ENCODE data around the gene RANGRF.

DNA sequence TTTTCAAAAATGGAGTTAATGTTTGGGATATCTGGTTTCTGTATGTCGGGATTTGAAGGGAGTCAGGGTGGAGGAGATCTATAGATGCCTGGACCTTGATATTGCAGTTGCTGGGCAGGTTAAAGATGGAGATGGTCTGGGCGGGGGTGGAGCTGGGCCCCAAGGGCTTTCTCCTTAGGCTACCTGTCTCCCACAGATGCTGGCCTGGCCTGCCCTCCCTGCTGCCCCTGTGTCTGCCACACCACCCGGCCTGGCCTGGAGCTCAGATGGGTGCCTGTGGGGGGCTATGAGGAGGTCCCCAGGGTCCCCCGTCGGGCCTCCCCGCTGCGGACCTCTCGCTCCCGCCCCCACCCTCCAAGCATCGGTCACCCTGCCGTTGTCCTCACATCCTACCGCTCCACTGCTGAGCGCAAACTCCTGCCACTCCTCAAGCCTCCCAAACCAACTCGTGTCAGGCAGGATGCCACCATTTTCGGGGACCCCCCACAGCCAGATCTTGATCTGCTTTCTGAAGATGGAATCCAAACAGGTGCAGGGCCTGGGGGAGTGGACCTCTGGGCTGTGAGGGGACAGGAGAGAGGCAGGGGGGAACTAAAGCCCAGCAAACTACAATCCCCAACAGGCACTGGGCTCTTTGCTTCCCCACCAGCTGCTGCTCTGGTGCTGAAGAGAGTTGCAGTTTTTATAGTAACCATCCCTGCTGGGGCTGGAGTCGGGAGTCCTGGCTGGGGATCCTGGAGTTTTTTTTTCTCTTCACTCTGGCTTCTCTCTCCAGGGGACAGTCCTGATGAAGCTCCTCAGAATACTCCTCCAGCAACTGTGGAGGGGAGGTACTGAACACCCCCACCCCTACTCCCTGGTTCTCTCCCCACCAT lies 24.5 kb downstream of the RANGRF start:
- TF ChIP-seq, protein P1, sequence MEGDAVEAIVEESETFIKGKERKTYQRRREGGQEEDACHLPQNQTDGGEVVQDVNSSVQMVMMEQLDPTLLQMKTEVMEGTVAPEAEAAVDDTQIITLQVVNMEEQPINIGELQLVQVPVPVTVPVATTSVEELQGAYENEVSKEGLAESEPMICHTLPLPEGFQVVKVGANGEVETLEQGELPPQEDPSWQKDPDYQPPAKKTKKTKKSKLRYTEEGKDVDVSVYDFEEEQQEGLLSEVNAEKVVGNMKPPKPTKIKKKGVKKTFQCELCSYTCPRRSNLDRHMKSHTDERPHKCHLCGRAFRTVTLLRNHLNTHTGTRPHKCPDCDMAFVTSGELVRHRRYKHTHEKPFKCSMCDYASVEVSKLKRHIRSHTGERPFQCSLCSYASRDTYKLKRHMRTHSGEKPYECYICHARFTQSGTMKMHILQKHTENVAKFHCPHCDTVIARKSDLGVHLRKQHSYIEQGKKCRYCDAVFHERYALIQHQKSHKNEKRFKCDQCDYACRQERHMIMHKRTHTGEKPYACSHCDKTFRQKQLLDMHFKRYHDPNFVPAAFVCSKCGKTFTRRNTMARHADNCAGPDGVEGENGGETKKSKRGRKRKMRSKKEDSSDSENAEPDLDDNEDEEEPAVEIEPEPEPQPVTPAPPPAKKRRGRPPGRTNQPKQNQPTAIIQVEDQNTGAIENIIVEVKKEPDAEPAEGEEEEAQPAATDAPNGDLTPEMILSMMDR (IDR thresholded peaks at IDR 0.05) = no peak
- TF ChIP-seq EZH2 (IDR thresholded peaks at IDR 0.05) (no peak), EZH2phosphoT487 (IDR thresholded peaks at IDR 0.05) (no peak)

All from neural progenitor cell (in vitro differentiated cells).